HEK293 (cell line): ENCODE data around the gene ATP6V1B1.

ENCODE experiments used
- CTCF ChIP-seq: fragments of 450-650 bp; formaldehyde crosslinking; IDR thresholded peaks from 2 replicates; pipeline ENCODE4 v1.5.1; 2016; ENCODE audit warnings: missing biosample characterization, missing genetic modification characterization
- ZNF776 ChIP-seq: fragments of 450-650 bp; formaldehyde crosslinking; IDR thresholded peaks from 2 replicates; pipeline ENCODE4 v1.5.0; 2017; ENCODE audit warnings: missing biosample characterization, missing genetic modification characterization, borderline replicate concordance
- TF ChIP-seq, protein P1 (sequence below): fragments of 450-650 bp; formaldehyde crosslinking; IDR thresholded peaks from 2 replicates; pipeline ENCODE4 v1.5.1; 2016; ENCODE audit warnings: missing biosample characterization, missing genetic modification characterization

DNA sequence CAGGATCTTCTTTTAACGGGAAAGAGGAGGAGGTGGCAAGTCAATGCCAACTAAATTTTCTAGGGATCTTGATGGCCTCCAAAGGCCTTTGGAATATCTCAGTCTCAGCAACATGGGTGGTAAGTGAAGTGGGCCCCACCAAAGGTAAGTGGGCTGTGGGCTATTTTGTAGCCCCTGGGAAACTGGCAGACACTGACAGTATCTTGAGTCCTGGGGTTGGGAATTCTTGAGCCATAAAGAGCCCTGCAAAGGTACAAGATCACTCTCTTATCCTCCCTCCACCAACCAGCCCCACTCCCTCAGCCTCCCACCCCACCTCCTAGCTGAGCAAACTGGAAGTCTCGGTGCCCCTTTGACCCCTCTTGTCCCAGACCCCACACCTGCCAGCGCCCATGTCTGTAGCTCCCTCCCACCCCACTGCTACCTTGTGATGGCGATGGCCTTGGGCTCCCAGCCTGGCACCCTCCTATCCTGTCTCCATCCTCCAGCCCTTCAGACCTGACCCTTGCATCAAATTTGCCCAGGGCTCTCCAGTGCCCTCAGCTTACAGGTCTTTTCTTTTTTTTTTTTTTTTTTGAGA, 8.5 kb downstream of the ATP6V1B1 start:
- TF ChIP-seq CTCF (tag by site-specific recombination), result no peak
- TF ChIP-seq, protein P1, sequence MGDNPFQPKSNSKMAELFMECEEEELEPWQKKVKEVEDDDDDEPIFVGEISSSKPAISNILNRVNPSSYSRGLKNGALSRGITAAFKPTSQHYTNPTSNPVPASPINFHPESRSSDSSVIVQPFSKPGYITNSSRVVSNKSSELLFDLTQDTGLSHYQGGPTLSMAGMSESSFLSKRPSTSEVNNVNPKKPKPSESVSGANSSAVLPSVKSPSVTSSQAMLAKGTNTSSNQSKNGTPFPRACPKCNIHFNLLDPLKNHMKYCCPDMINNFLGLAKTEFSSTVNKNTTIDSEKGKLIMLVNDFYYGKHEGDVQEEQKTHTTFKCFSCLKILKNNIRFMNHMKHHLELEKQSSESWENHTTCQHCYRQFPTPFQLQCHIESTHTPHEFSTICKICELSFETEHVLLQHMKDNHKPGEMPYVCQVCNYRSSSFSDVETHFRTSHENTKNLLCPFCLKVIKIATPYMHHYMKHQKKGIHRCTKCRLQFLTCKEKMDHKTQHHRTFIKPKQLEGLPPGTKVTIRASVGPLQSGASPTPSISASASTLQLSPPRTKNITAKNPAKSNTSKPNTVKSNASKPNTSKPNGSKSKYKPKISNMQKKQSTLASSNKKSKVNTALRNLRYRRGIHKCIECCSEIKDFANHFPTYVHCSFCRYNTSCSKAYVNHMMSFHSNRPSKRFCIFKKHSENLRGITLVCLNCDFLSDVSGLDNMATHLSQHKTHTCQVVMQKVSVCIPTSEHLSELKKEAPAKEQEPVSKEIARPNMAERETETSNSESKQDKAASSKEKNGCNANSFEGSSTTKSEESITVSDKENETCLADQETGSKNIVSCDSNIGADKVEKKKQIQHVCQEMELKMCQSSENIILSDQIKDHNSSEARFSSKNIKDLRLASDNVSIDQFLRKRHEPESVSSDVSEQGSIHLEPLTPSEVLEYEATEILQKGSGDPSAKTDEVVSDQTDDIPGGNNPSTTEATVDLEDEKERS (tag by site-specific recombination), result no peak
- no peak for TF ChIP-seq ZNF776
